ENCODE results near the gene SPANXD.
"Not testable (repeated sequence)": the region's sequence is repeated elsewhere in the genome, so short reads cannot be mapped to it uniquely, and the experiment has no call there.

SPANXD gene

GRCh38 chrX:141698639-141699038 lies at the start of gene SPANXD:
Gene SPANXD (minus strand): TSS chrX:141698739. CDS start chrX:141698405, 334 bp downstream.
- H3K27me3 ChIP-seq (ENCODE audit: insufficient read depth, low read length); H3K4me3 ChIP-seq (ENCODE audit: low read depth, low read length); H3K27ac ChIP-seq (ENCODE audit: low read depth, low read length): not testable (repeated sequence)

GRCh38 chrX:141742666-141743065 lies 44.1 kb upstream of the SPANXD start:
- H3K79me2 ChIP-seq (ENCODE audit: control insufficient read depth, insufficient read depth, low read length, unreplicated experiment) = no peaks in the 10 kb centered on the region
- no peak overlapping the region for H2AFZ ChIP-seq (ENCODE audit: low read length, unreplicated experiment)
- no peaks in the 10 kb centered on the region for H3K27me3 ChIP-seq (ENCODE audit: insufficient read depth, low read length)
- H3K4me3 ChIP-seq (ENCODE audit: low read depth, low read length) = no peak overlapping the region
- no peak overlapping the region for H3K27ac ChIP-seq (ENCODE audit: low read depth, low read length)
- H3K36me3 ChIP-seq (ENCODE audit: insufficient read depth, low read length) = no peaks in the 10 kb centered on the region
- no peaks in the 10 kb centered on the region for H3K4me1 ChIP-seq (ENCODE audit: control insufficient read depth, insufficient read depth, low read length, unreplicated experiment)

More at GRCh38 chrX:141698639-141699038, at the start of gene SPANXD:
- H3K79me2 ChIP-seq (ENCODE audit: control insufficient read depth, insufficient read depth, low read length, unreplicated experiment); H3K36me3 ChIP-seq (ENCODE audit: insufficient read depth, low read length); H2AFZ ChIP-seq (ENCODE audit: low read length, unreplicated experiment); H3K4me1 ChIP-seq (ENCODE audit: control insufficient read depth, insufficient read depth, low read length, unreplicated experiment): not testable (repeated sequence)

GRCh38 chrX:141736656-141737055 lies 38.1 kb upstream of the SPANXD start:
- Histone ChIP-seq H3K27me3 (ENCODE audit: insufficient read depth, low read length) (no peaks in the 10 kb centered on the region), H2AFZ (ENCODE audit: low read length, unreplicated experiment) (no peak overlapping the region), H3K4me3 (ENCODE audit: low read depth, low read length) (no peak overlapping the region), H3K27ac (ENCODE audit: low read depth, low read length) (no peak overlapping the region), H3K79me2 (ENCODE audit: control insufficient read depth, insufficient read depth, low read length, unreplicated experiment) (no peaks in the 10 kb centered on the region), H3K36me3 (ENCODE audit: insufficient read depth, low read length) (no peaks in the 10 kb centered on the region), H3K4me1 (ENCODE audit: control insufficient read depth, insufficient read depth, low read length, unreplicated experiment) (peaks cover 10% of the 10 kb centered on the region)

- Histone ChIP-seq H3K4me3 (ENCODE audit: low read depth, low read length) (no peak overlapping the region), H3K79me2 (ENCODE audit: control insufficient read depth, insufficient read depth, low read length, unreplicated experiment) (no peaks in the 10 kb centered on the region), H3K36me3 (ENCODE audit: insufficient read depth, low read length) (no peaks in the 10 kb centered on the region), H3K27me3 (ENCODE audit: insufficient read depth, low read length) (no peaks in the 10 kb centered on the region), H3K27ac (ENCODE audit: low read depth, low read length) (peak overlapping the region; percentile 58), H3K4me1 (ENCODE audit: control insufficient read depth, insufficient read depth, low read length, unreplicated experiment) (peaks cover 11% of the 10 kb centered on the region), H2AFZ (ENCODE audit: low read length, unreplicated experiment) (no peak overlapping the region)
Measured at GRCh38 chrX:141733371-141733770, 34.8 kb upstream of the SPANXD start.

- Histone ChIP-seq H3K27me3 (ENCODE audit: insufficient read depth, low read length) (no peaks in the 10 kb centered on the region), H3K27ac (ENCODE audit: low read depth, low read length) (peak overlapping the region; percentile 48), H3K4me3 (ENCODE audit: low read depth, low read length) (no peak overlapping the region), H3K79me2 (ENCODE audit: control insufficient read depth, insufficient read depth, low read length, unreplicated experiment) (no peaks in the 10 kb centered on the region), H2AFZ (ENCODE audit: low read length, unreplicated experiment) (no peak overlapping the region), H3K36me3 (ENCODE audit: insufficient read depth, low read length) (no peaks in the 10 kb centered on the region), H3K4me1 (ENCODE audit: control insufficient read depth, insufficient read depth, low read length, unreplicated experiment) (peaks cover 11% of the 10 kb centered on the region)
Measured at GRCh38 chrX:141732031-141732430, 33.5 kb upstream of the SPANXD start.

- Histone ChIP-seq H3K4me3 (ENCODE audit: low read depth, low read length) (no peak overlapping the region), H3K27me3 (ENCODE audit: insufficient read depth, low read length) (no peaks in the 10 kb centered on the region), H3K36me3 (ENCODE audit: insufficient read depth, low read length) (no peaks in the 10 kb centered on the region), H3K79me2 (ENCODE audit: control insufficient read depth, insufficient read depth, low read length, unreplicated experiment) (no peaks in the 10 kb centered on the region), H2AFZ (ENCODE audit: low read length, unreplicated experiment) (no peak overlapping the region), H3K4me1 (ENCODE audit: control insufficient read depth, insufficient read depth, low read length, unreplicated experiment) (no peaks in the 10 kb centered on the region), H3K27ac (ENCODE audit: low read depth, low read length) (no peak overlapping the region)
Measured at GRCh38 chrX:141724186-141724585, 25.6 kb upstream of the SPANXD start.

- H3K27ac ChIP-seq (ENCODE audit: low read depth, low read length) = no peak overlapping the region
- H3K36me3 ChIP-seq (ENCODE audit: insufficient read depth, low read length) = no peaks in the 10 kb centered on the region
- H3K79me2 ChIP-seq (ENCODE audit: control insufficient read depth, insufficient read depth, low read length, unreplicated experiment) = no peaks in the 10 kb centered on the region
- H3K27me3 ChIP-seq (ENCODE audit: insufficient read depth, low read length) = no peaks in the 10 kb centered on the region
- H3K4me3 ChIP-seq (ENCODE audit: low read depth, low read length) = no peak overlapping the region
- no peaks in the 10 kb centered on the region for H3K4me1 ChIP-seq (ENCODE audit: control insufficient read depth, insufficient read depth, low read length, unreplicated experiment)
- no peak overlapping the region for H2AFZ ChIP-seq (ENCODE audit: low read length, unreplicated experiment)
Measured at GRCh38 chrX:141714680-141715079, 16.1 kb upstream of the SPANXD start.

- no peak overlapping the region for H3K27ac ChIP-seq (ENCODE audit: low read depth, low read length)
- H3K79me2 ChIP-seq (ENCODE audit: control insufficient read depth, insufficient read depth, low read length, unreplicated experiment) = no peaks in the 10 kb centered on the region
- no peak overlapping the region for H3K4me3 ChIP-seq (ENCODE audit: low read depth, low read length)
- no peaks in the 10 kb centered on the region for H3K36me3 ChIP-seq (ENCODE audit: insufficient read depth, low read length)
- no peaks in the 10 kb centered on the region for H3K27me3 ChIP-seq (ENCODE audit: insufficient read depth, low read length)
- no peak overlapping the region for H2AFZ ChIP-seq (ENCODE audit: low read length, unreplicated experiment)
- no peaks in the 10 kb centered on the region for H3K4me1 ChIP-seq (ENCODE audit: control insufficient read depth, insufficient read depth, low read length, unreplicated experiment)
Measured at GRCh38 chrX:141701072-141701471, 2.5 kb upstream of the SPANXD start.

- no peaks in the 10 kb centered on the region for H3K79me2 ChIP-seq (ENCODE audit: control insufficient read depth, insufficient read depth, low read length, unreplicated experiment)
- H3K27ac ChIP-seq (ENCODE audit: low read depth, low read length) = no peak overlapping the region
- H2AFZ ChIP-seq (ENCODE audit: low read length, unreplicated experiment) = no peak overlapping the region
- no peak overlapping the region for H3K4me3 ChIP-seq (ENCODE audit: low read depth, low read length)
- no peaks in the 10 kb centered on the region for H3K27me3 ChIP-seq (ENCODE audit: insufficient read depth, low read length)
- peaks cover 6% of the 10 kb centered on the region for H3K4me1 ChIP-seq (ENCODE audit: control insufficient read depth, insufficient read depth, low read length, unreplicated experiment)
- H3K36me3 ChIP-seq (ENCODE audit: insufficient read depth, low read length) = no peaks in the 10 kb centered on the region
Measured at GRCh38 chrX:141673946-141674345, 24.6 kb downstream of the SPANXD start.

- Histone ChIP-seq H3K4me3 (ENCODE audit: low read depth, low read length) (no peak overlapping the region), H3K27ac (ENCODE audit: low read depth, low read length) (no peak overlapping the region), H3K4me1 (ENCODE audit: control insufficient read depth, insufficient read depth, low read length, unreplicated experiment) (peaks cover 6% of the 10 kb centered on the region), H3K27me3 (ENCODE audit: insufficient read depth, low read length) (no peaks in the 10 kb centered on the region), H2AFZ (ENCODE audit: low read length, unreplicated experiment) (no peak overlapping the region), H3K79me2 (ENCODE audit: control insufficient read depth, insufficient read depth, low read length, unreplicated experiment) (no peaks in the 10 kb centered on the region), H3K36me3 (ENCODE audit: insufficient read depth, low read length) (no peaks in the 10 kb centered on the region)
Measured at GRCh38 chrX:141669689-141670088, 28.9 kb downstream of the SPANXD start.

- no peaks in the 10 kb centered on the region for H3K27me3 ChIP-seq (ENCODE audit: insufficient read depth, low read length)
- no peak overlapping the region for H3K4me3 ChIP-seq (ENCODE audit: low read depth, low read length)
- H3K79me2 ChIP-seq (ENCODE audit: control insufficient read depth, insufficient read depth, low read length, unreplicated experiment) = no peaks in the 10 kb centered on the region
- no peaks in the 10 kb centered on the region for H3K36me3 ChIP-seq (ENCODE audit: insufficient read depth, low read length)
- no peak overlapping the region for H2AFZ ChIP-seq (ENCODE audit: low read length, unreplicated experiment)
- H3K4me1 ChIP-seq (ENCODE audit: control insufficient read depth, insufficient read depth, low read length, unreplicated experiment) = no peaks in the 10 kb centered on the region
- H3K27ac ChIP-seq (ENCODE audit: low read depth, low read length) = no peak overlapping the region
Measured at GRCh38 chrX:141668371-141668770, 30.2 kb downstream of the SPANXD start.

Data from ACC112 (cell line).